MCF 10A (cell line): Measurements from ENCODE around the gene DRAP1. TPM values are rescaled to one million over a fixed set of nuclear protein-coding genes. Genes with fewer than 3 reads are reported as not detected.

Experiments used
- BruUV-seq: library from RNA; stranded (reverse); fragments of 400-500 nt; replicated peaks from 2 replicates; lab custom pipeline; 2021; lab: Mats Ljungman, UMichigan
- CTCF ChIA-PET: fragments of 300-600 bp; sonication (Branson Sonifier 250); formaldehyde crosslinking; extraction: SDS; loops from one replicate; lab custom pipeline; 2021; ENCODE audit warnings: antibody characterized with exemption, inconsistent platforms; lab: Yijun Ruan, JAX
- POLR2A ChIA-PET: fragments of 300-600, 350-650 bp; sonication (Branson Sonifier 250); formaldehyde crosslinking; extraction: SDS; loops from one replicate; lab custom pipeline; 2020; ENCODE audit warnings: antibody characterized with exemption, inconsistent platforms; lab: Yijun Ruan, JAX
- DNase-seq: peaks from one replicate; pipeline ENCODE4 v3.0.0-alpha.2; 2018; ENCODE audit not compliant: unreplicated experiment
- H3K27ac Mint-ChIP-seq: one replicate; pipeline ENCODE4 v1.8.0; 2022; ENCODE audit warnings: mild to moderate bottlenecking, low read depth, mixed read lengths; ENCODE audit not compliant: unreplicated experiment
- H3K27me3 Mint-ChIP-seq: one replicate; pipeline ENCODE4 v1.8.0; 2022; ENCODE audit warnings: mixed read lengths; ENCODE audit not compliant: insufficient read depth, unreplicated experiment
- H3K36me3 Mint-ChIP-seq: one replicate; pipeline ENCODE4 v1.8.0; 2022; ENCODE audit warnings: mild to moderate bottlenecking, moderate library complexity, mixed read lengths; ENCODE audit not compliant: insufficient read depth, unreplicated experiment
- H3K4me1 Mint-ChIP-seq: one replicate; pipeline ENCODE4 v1.8.0; 2022; ENCODE audit warnings: mixed read lengths; ENCODE audit not compliant: insufficient read depth, unreplicated experiment
- H3K4me3 Mint-ChIP-seq: one replicate; pipeline ENCODE4 v1.8.0; 2022; ENCODE audit warnings: mild to moderate bottlenecking, moderate library complexity, mixed read lengths; ENCODE audit not compliant: unreplicated experiment
- H3K9me3 Mint-ChIP-seq: one replicate; pipeline ENCODE4 v1.8.0; 2022; ENCODE audit warnings: mixed read lengths; ENCODE audit not compliant: unreplicated experiment
- intact Hi-C: fragments of 100-400 bp; cut with micrococcal nuclease; formaldehyde crosslinking; loops from 2 replicates; pipeline ENCODE4 v1.14.1; 2022
- total RNA-seq: library from RNA; stranded (reverse); gene quantifications from 2 replicates; pipeline ENCODE4 v1.2.3, GENCODE V29; 2022
- TF ChIP-seq, protein P1 (sequence below): fragments of 200-600 bp; IDR thresholded peaks from one replicate; pipeline ENCODE4 v1.8.0; 2022; ENCODE audit warnings: antibody characterized with exemption, mild to moderate bottlenecking; ENCODE audit not compliant: unreplicated experiment

Gene DRAP1
- total RNA-seq, 1 experiment from 2014 or later = 167 TPM

DNA sequence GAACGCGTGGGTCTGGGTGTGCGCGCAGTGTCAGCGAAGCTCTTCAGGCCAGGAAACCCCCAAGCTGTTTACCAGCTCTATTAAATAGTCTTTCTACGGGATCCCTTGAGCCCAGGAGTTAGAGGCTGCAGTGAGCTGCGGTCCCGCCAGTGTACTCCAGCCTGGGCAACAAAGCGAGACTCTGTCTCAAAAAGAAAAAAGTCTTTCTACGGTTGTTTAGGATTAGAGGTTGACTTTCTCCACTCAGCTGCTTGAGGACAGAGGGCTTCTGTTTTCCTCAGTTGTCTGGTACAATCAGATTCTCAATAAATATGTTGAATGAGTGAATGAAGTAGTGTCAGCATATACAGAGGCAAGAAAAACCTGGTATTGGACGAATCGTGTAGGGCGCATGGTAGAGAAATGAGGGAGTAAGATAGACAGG, 42.9 kb downstream of the DRAP1 start:
- peak overlapping the region; percentile 84 for H3K27ac Mint-ChIP-seq
- peak overlapping the region; percentile 96 for H3K4me3 Mint-ChIP-seq
- ChIA-PET CTCF (interaction anchor here (0.6 to 1.0 kb wide), 4 partner anchors 13 to 865 kb away, joined by 3 to 4 read pairs (median 4); no protein-coding TSS in a partner anchor), POLR2A (interaction anchor here (0.6 to 3.5 kb wide), 11 partner anchors 8 to 251 kb away, joined by 3 to 28 read pairs (median 4); partner anchors contain the start of genes CCDC85B, FIBP, FOSL1 and KAT5)
- H3K27me3 Mint-ChIP-seq = no peaks in the 10 kb centered on the region
- TSS peak; percentile 40 for BruUV-seq
- H3K4me1 Mint-ChIP-seq = peaks cover 17% of the 10 kb centered on the region
- peaks cover 33% of the 10 kb centered on the region for H3K36me3 Mint-ChIP-seq
- no peak for DNase-seq
- TF ChIP-seq, protein P1, sequence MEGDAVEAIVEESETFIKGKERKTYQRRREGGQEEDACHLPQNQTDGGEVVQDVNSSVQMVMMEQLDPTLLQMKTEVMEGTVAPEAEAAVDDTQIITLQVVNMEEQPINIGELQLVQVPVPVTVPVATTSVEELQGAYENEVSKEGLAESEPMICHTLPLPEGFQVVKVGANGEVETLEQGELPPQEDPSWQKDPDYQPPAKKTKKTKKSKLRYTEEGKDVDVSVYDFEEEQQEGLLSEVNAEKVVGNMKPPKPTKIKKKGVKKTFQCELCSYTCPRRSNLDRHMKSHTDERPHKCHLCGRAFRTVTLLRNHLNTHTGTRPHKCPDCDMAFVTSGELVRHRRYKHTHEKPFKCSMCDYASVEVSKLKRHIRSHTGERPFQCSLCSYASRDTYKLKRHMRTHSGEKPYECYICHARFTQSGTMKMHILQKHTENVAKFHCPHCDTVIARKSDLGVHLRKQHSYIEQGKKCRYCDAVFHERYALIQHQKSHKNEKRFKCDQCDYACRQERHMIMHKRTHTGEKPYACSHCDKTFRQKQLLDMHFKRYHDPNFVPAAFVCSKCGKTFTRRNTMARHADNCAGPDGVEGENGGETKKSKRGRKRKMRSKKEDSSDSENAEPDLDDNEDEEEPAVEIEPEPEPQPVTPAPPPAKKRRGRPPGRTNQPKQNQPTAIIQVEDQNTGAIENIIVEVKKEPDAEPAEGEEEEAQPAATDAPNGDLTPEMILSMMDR = no peak
- no peaks in the 10 kb centered on the region for H3K9me3 Mint-ChIP-seq
- intact Hi-C loops = no loop called here

DNA sequence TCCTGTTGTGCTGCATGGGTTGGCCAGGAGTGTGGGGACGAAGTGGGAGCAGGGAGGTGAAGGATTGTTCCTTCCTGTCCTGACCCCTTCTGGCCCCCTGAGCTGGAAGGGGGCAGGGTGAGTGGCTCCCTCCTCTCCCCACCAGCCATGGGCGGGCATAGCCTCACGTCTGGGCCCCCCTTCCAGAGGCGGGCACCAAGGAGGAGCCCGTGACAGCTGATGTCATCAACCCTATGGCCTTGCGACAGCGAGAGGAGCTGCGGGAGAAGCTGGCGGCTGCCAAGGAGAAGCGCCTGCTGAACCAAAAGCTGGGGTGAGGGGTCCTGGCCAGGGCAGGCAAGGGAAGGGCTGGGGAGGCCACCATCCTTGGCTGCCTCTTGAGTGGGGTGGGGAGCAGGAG, 45.7 kb downstream of the DRAP1 start:
- POLR2A ChIA-PET = no interaction called here
- Mint-ChIP-seq H3K4me1 (peaks cover 29% of the 10 kb centered on the region), H3K9me3 (no peaks in the 10 kb centered on the region), H3K4me3 (no peak overlapping the region), H3K27ac (no peak overlapping the region), H3K27me3 (no peaks in the 10 kb centered on the region), H3K36me3 (peaks cover 54% of the 10 kb centered on the region)
- no TSS peak for BruUV-seq
- TF ChIP-seq, protein P1 = no peak
- CTCF ChIA-PET = interaction anchor here (1.0 kb wide), 1 partner anchor 80 kb away, joined by 4 read pairs; no protein-coding TSS in a partner anchor
- intact Hi-C loops = no loop called here
- no peak for DNase-seq

DNA sequence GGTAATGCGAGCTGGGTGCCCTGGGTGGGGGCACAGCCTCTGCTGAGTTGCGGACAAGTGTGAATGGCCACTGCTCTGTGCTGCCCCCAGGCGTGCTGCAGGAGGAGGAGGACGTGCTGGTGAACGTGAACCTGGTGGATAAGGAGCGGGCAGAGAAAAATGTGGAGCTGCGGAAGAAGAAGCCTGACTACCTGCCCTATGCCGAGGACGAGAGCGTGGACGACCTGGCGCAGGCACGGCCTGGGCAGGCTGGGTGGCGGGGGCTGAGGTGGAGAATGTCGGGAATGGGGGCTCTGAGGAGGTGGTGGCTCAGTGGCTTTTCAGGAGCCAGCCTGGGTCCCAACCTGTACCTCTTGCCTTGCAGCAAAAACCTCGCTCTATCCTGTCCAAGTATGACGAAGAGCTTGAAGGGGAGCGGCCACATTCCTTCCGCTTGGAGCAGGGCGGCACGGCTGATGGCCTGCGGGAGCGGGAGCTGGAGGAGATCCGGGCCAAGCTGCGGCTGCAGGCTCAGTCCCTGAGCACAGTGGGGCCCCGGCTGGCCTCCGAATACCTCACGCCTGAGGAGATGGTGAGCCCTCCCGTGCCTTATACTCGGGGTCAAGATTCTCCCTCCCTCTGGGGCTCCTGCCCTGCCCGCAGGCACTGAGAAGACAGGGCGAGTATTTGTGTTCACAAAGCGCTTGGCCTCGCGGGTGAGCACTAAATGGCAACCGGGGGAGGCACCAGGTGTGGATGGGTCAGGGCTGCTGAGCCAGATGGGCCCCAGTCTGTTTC, 46.9 kb downstream of the DRAP1 start:
- peaks cover 33% of the 10 kb centered on the region for H3K4me1 Mint-ChIP-seq
- H3K4me3 Mint-ChIP-seq = no peak overlapping the region
- POLR2A ChIA-PET = interaction anchor here (0.6 to 1.3 kb wide), 2 partner anchors 66 to 79 kb away, joined by 3 read pairs; no protein-coding TSS in a partner anchor

More for the DNA sequence above, 46.9 kb downstream of the DRAP1 start:
- intact Hi-C loops = no loop called here
- H3K36me3 Mint-ChIP-seq = peaks cover 60% of the 10 kb centered on the region
- H3K27me3 Mint-ChIP-seq = no peaks in the 10 kb centered on the region
- CTCF ChIA-PET = interaction anchor here (0.9 to 2.4 kb wide), 6 partner anchors 14 to 81 kb away, joined by 3 to 12 read pairs (median 4); partner anchors contain the start of gene CATSPER1
- TF ChIP-seq, protein P1 = no peak
- DNase-seq = no peak
- H3K27ac Mint-ChIP-seq = no peak overlapping the region
- TSS peak; percentile 23 for BruUV-seq
- H3K9me3 Mint-ChIP-seq = no peaks in the 10 kb centered on the region
